ENCODE results near the gene SLC41A3.

DNA sequence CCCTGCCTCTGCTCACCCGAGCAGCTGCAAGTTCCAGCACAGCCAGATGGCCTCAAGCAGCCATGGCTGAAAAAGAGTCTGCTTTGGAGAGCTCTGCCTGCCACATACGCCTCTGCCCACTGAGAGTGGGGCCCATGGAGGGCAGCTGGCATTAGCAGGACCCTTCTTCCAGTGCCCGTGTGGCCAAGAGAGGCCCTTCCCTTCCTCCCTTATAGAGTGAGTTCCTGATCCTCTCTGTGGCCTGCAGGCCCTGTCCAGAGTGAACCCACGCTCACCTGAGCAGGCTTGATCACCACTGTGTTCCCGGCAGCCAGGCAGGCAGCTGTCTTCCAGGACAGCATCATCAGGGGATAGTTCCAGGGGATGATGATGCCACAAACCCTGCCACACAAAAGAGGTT, 41.4 kb upstream of the SLC41A3 start:
- TF ChIP-seq CTCF (IDR thresholded peaks at IDR 0.05; ENCODE audit: low read depth, low read length, poor library complexity, severe bottlenecking) = no peak
- TF ChIP-seq EZH2phosphoT487 (IDR thresholded peaks at IDR 0.05; ENCODE audit: borderline replicate concordance, low read length) = no peak

Data from DOHH2 (cell line).